Mesenchymal stem cell (in vitro differentiated cells and primary cell): ENCODE data around the gene ARPC3.
A peak's percentile ranks its signal among the peaks of the same experiment; 100 is the strongest.
"Not testable (repeated sequence)": the region's sequence is repeated elsewhere in the genome, so short reads cannot be mapped to it uniquely, and the experiment has no call there.

ENCODE experiments used
- DNase-seq: peaks from one replicate; pipeline ENCODE4 v3.0.0-alpha.2; 2013
- H2AFZ ChIP-seq: one replicate; pipeline ENCODE4 v1.6.1; 2013; ENCODE audit warnings: low read depth, mild to moderate bottlenecking, control low read depth, inconsistent platforms, low read length, moderate library complexity
- H2AK5ac ChIP-seq: 2 replicates; pipeline ENCODE4 v1.6.1; 2013; ENCODE audit warnings: low read length, moderate library complexity, mild to moderate bottlenecking, inconsistent platforms; ENCODE audit not compliant: severe bottlenecking
- H2BK120ac ChIP-seq: one replicate; pipeline ENCODE4 v1.6.1; 2013; ENCODE audit warnings: low read depth, mild to moderate bottlenecking, inconsistent platforms, low read length, moderate library complexity
- H2BK12ac ChIP-seq, 2 experiments: one replicate each; pipeline ENCODE4 v1.6.1; 2013; ENCODE audit warnings: inconsistent platforms in 2 of 2, low read length in 2 of 2, mild to moderate bottlenecking in 2 of 2, moderate library complexity in 2 of 2, control low read depth in 1 of 2
- H2BK15ac ChIP-seq: one replicate; pipeline ENCODE4 v1.6.1; 2013; ENCODE audit warnings: mild to moderate bottlenecking, low read depth, inconsistent platforms; ENCODE audit not compliant: poor library complexity, severe bottlenecking
- H2BK5ac ChIP-seq: 2 replicates; pipeline ENCODE4 v1.6.1; 2013; ENCODE audit warnings: low read depth, mild to moderate bottlenecking, low read length, control low read depth, inconsistent platforms; ENCODE audit not compliant: poor library complexity, severe bottlenecking
- H3K14ac ChIP-seq, 2 experiments: one replicate each; pipeline ENCODE4 v1.6.1; 2013; ENCODE audit warnings: inconsistent platforms in 2 of 2, low read length in 2 of 2, control low read depth in 1 of 2, mild to moderate bottlenecking in 1 of 2, moderate library complexity in 1 of 2
- H3K18ac ChIP-seq, 2 experiments: one replicate each; pipeline ENCODE4 v1.6.1; 2013; ENCODE audit warnings: inconsistent platforms in 2 of 2, low read length in 2 of 2, control low read depth in 1 of 2, low read depth in 1 of 2, mild to moderate bottlenecking in 1 of 2
- H3K23ac ChIP-seq, 2 experiments: one replicate each; pipeline ENCODE4 v1.6.1; 2013; ENCODE audit warnings: inconsistent platforms in 2 of 2, low read length in 2 of 2, mild to moderate bottlenecking in 2 of 2, moderate library complexity in 2 of 2, control low read depth in 1 of 2
- H3K27ac ChIP-seq: 2 replicates; pipeline ENCODE4 v1.5.1; 2013; ENCODE audit warnings: mild to moderate bottlenecking, moderate library complexity, low read length, control low read depth, inconsistent platforms; ENCODE audit not compliant: poor library complexity, severe bottlenecking
- H3K27me3 ChIP-seq, 2 experiments: 2 replicates each; pipeline versions ENCODE4 v1.6.1 to v1.7.0; 2013; ENCODE audit warnings: low read length in 2 of 2, mild to moderate bottlenecking in 2 of 2, moderate library complexity in 2 of 2, control low read depth in 1 of 2, inconsistent platforms in 1 of 2; ENCODE audit not compliant: control insufficient read depth in 1 of 2, insufficient read depth in 1 of 2
- H3K36me3 ChIP-seq, 2 experiments: 2 replicates each; pipeline versions ENCODE4 v1.6.1 to v1.7.0; 2013; ENCODE audit warnings: low read length in 2 of 2, control low read depth in 1 of 2, inconsistent platforms in 1 of 2, low read depth in 1 of 2, mild to moderate bottlenecking in 1 of 2; ENCODE audit not compliant: insufficient read depth in 2 of 2, control insufficient read depth in 1 of 2
- H3K4ac ChIP-seq, 2 experiments: one replicate each; pipeline ENCODE4 v1.6.1; 2013; ENCODE audit warnings: inconsistent platforms in 2 of 2, low read length in 2 of 2, mild to moderate bottlenecking in 2 of 2, moderate library complexity in 2 of 2, control low read depth in 1 of 2, low read depth in 1 of 2
- H3K4me1 ChIP-seq: 2 replicates; pipeline ENCODE4 v1.6.1; 2013; ENCODE audit warnings: low read depth, low read length, control low read depth; ENCODE audit not compliant: control insufficient read depth, insufficient read depth
- H3K4me2 ChIP-seq: 2 replicates; pipeline ENCODE4 v1.6.1; 2013; ENCODE audit warnings: low read length, mild to moderate bottlenecking, inconsistent platforms; ENCODE audit not compliant: poor library complexity, severe bottlenecking
- H3K4me3 ChIP-seq, 2 experiments: 2 replicates each; pipeline versions ENCODE4 v1.5.1 to v1.7.0; 2013; ENCODE audit warnings: low read length in 2 of 2, mild to moderate bottlenecking in 2 of 2, control low read depth in 1 of 2, low read depth in 1 of 2; ENCODE audit not compliant: insufficient read depth in 1 of 2
- H3K79me1 ChIP-seq: replicated peaks from 2 replicates; pipeline ENCODE4 v1.6.1; 2013; ENCODE audit warnings: mild to moderate bottlenecking, control low read depth, low read length, inconsistent platforms; ENCODE audit not compliant: poor library complexity, severe bottlenecking
- H3K9ac ChIP-seq: 2 replicates; pipeline ENCODE4 v1.7.0; 2013; ENCODE audit warnings: mild to moderate bottlenecking, low read length, moderate library complexity
- H3K9me3 ChIP-seq: 2 replicates; pipeline ENCODE4 v1.7.0; 2013; ENCODE audit warnings: mild to moderate bottlenecking, low read length; ENCODE audit not compliant: control insufficient read depth
- H4K8ac ChIP-seq: one replicate; pipeline ENCODE4 v1.6.1; 2013; ENCODE audit warnings: inconsistent platforms, mild to moderate bottlenecking, low read length, moderate library complexity
- H4K91ac ChIP-seq: one replicate; pipeline ENCODE4 v1.6.1; 2013; ENCODE audit warnings: mild to moderate bottlenecking, low read length, inconsistent platforms
- WGBS: methylation state at CpG from one replicate; pipeline ENCODE4 v1.1.7; 2013; ENCODE audit warnings: mixed read lengths; 5-methylcytosine and 5-hydroxymethylcytosine counted together

ARPC3 gene

DNA sequence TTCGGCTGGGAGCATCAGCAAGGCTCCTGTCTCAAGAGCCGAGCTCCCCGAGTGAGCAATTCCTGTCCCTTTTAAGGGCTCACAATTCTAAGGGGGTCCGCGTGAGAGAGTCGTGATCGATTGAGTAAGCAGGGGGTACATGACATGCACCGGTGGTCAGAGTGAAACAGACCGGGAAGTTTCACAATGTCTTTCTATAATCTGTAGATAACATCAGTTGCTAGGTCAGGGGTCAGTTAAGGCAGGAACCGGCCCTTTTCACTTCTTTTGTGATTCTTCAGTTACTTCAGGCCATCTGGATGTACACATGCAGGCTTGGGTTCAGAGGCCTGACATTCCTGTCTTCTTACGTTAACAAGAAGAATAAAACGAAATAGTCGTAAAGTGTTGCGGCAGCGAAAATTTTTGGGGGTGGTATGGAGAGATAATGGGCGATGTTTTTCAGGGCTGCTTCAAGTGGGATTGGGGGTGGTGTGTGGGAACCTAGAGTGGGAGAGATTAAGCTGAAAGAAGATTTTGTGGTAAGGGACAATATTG is 44.9 kb downstream of the ARPC3 start:
- H3K4me1 ChIP-seq, H3K27me3 ChIP-seq, H3K27ac ChIP-seq, H3K4ac ChIP-seq, H3K79me1 ChIP-seq, DNase-seq, H2BK15ac ChIP-seq, H3K18ac ChIP-seq, H3K23ac ChIP-seq, H2BK120ac ChIP-seq, H4K91ac ChIP-seq, H3K9ac ChIP-seq, H3K14ac ChIP-seq, H2AK5ac ChIP-seq, H3K4me2 ChIP-seq, H3K4me3 ChIP-seq, H2BK5ac ChIP-seq, H2AFZ ChIP-seq, H3K9me3 ChIP-seq, H2BK12ac ChIP-seq: not testable (repeated sequence)
- peak overlapping the region; percentile 64 for H4K8ac ChIP-seq
- peaks cover 8 to 13% of the 10 kb centered on the region in 2 experiments for H3K36me3 ChIP-seq
- WGBS: 95% methylated on average over 16 of the region's 16 CpGs

DNA sequence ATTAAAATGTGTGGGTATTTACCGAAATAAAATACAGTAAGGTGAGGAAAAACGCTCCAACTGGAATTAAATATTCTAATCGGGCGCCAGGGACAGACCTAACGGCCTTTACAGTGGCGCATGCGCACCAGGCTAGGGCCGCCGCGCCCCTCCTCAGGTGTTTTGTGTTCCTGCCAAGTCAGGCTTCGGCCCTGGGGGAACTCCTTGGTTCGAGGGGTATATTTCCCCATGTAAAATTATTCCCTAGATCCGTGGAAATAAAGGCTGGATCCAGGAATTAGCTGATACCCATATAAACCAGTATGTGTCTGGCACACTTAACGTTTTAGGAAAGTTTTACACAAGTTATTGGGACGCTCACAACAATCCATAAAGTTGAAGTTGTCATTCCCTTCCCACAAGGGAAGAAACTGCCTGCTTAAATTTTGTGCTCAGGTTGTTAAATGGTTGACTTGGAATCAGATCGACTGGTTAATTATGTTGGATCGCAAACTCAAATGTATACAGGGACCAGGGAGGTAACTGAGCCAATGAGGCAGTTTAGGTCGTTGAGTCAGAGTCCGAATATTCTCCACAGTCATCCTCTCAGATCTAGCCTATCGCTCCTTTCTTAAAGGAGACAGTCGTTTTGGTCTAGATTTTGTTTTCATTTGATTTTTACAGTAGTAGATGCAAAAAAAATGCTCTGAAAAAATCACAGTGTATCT is 46.0 kb downstream of the ARPC3 start:
- Histone ChIP-seq H3K27ac (peak overlapping the region; percentile 95), H2BK5ac (peak overlapping the region; percentile 5), H3K9ac (peak overlapping the region; percentile 100), H2BK15ac (no peak overlapping the region), H3K4me1 (peaks cover 8% of the 10 kb centered on the region), H4K91ac (no peak overlapping the region), H3K4ac (peak overlapping the region in 1 of 2 experiments; percentile 67), H3K4me3 (peak overlapping the region in 1 of 2 experiments; percentile 98), H3K36me3 (peaks cover 8 to 16% of the 10 kb centered on the region in 2 experiments), H3K4me2 (peak overlapping the region; percentile 78), H3K27me3 (no peaks in the 10 kb centered on the region), H2BK120ac (no peak overlapping the region), H3K23ac (no peak overlapping the region), H2BK12ac (no peak overlapping the region), H3K18ac (peak overlapping the region; percentile 38 to 75), H3K79me1 (no peaks in the 10 kb centered on the region), H2AK5ac (peak overlapping the region; percentile 81), H3K9me3 (no peaks in the 10 kb centered on the region), H4K8ac (peak overlapping the region; percentile 66), H2AFZ (peak overlapping the region; percentile 39), H3K14ac (no peak overlapping the region)
- DNase-seq: peak; percentile 65
- WGBS: 19% methylated on average over 16 of the region's 21 CpGs

DNA sequence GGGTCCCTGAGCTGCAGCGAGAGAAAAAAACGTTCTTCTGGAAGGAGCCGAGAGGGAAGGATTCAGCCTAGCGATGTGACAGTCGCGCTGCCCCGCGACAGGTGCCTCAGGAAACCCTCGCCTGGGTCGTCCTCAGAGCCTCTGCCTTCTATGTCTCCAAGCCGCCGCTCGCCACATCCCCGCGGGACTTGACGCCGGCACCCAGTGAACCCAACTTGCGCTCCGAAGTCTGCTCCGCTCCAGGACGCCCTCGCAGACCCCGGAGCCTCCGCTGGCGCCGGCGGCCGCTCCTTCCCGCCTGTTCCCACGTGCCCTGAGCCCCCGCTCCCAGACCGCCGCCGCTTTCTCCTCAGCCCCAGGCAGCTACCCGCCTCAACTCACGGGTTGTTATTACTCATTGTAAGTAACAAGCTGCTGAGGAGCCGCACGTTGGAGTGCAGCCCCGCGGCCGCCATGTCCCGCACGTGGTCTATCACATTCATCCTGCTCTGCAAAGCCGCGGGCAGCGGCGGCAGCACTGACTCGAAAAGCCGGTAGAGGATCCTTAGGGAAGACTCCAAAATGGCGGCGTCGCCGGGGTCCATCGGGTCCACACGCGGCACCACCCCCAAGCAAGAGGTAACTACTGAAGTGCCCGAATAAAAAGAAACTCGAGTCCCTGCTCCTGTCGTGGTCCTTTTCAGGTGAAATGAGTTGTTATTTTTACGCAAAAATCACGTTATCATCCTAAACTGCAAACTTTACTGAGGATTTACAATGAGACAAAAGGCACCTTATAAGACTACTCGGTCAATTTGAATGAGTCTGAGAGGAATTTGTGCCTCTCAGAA is 46.8 kb downstream of the ARPC3 start, which contains the start of gene ANAPC7:
Gene ANAPC7, minus strand, starts transcription at position 563 of the 830 bp plus-strand sequence. Its CDS starts 81 bp downstream, at position 482.
- Histone ChIP-seq H2BK15ac (peak within 1 kb of the TSS; percentile 52), H3K36me3 (peaks cover 11 to 18% of the 10 kb centered on the region in 2 experiments)

More for the DNA sequence above, 46.8 kb downstream of the ARPC3 start, which contains the start of gene ANAPC7:
- H4K8ac ChIP-seq: peak within 1 kb of the TSS; percentile 96
- no peaks in the 10 kb centered on the region for H3K27me3 ChIP-seq
- H3K79me1 ChIP-seq: no peaks in the 10 kb centered on the region
- H2AFZ ChIP-seq: peak within 1 kb of the TSS; percentile 96
- H4K91ac ChIP-seq: peak within 1 kb of the TSS; percentile 68
- H3K23ac ChIP-seq: peak within 1 kb of the TSS; percentile 60 to 89
- peak within 1 kb of the TSS; percentile 34 for H2BK120ac ChIP-seq
- peak within 1 kb of the TSS; percentile 95 for H3K27ac ChIP-seq
- H3K9me3 ChIP-seq: no peaks in the 10 kb centered on the region
- peak within 1 kb of the TSS; percentile 44 for H2BK5ac ChIP-seq
- under 1% methylated on average over 54 of the region's 62 CpGs for WGBS
- H3K9ac ChIP-seq: peak within 1 kb of the TSS; percentile 100
- peak within 1 kb of the TSS; percentile 73 to 91 for H3K18ac ChIP-seq
- peak within 1 kb of the TSS; percentile 88 for H3K4me2 ChIP-seq
- H2AK5ac ChIP-seq: peak within 1 kb of the TSS; percentile 81
- H3K4ac ChIP-seq: peak within 1 kb of the TSS; percentile 81 to 88
- no peak within 1 kb of the TSS for H2BK12ac ChIP-seq
- DNase-seq: peak; percentile 94
- H3K4me3 ChIP-seq: peak within 1 kb of the TSS; percentile 96 to 98
- H3K14ac ChIP-seq: peak within 1 kb of the TSS in 1 of 2 experiments; percentile 95
- H3K4me1 ChIP-seq: peaks cover 8% of the 10 kb centered on the region
